ENCODE measurements around the gene SCP2. TPM values are rescaled to one million over a fixed set of nuclear protein-coding genes. Genes with fewer than 3 reads are reported as not detected.

Gene SCP2
- total RNA-seq, 1 experiment from 2014 or later: 53.8 TPM

GRCh38 chr1:53061859-53062707, 135.0 kb downstream of the SCP2 start, which contains the start of gene PODN:
PODN (plus strand) TSS chr1:53062213; CDS start chr1:53069856, 7,643 bp downstream.
- H3K36me3 Mint-ChIP-seq (ENCODE audit: insufficient read depth, unreplicated experiment): no peaks in the 10 kb centered on the region
- H3K9me3 Mint-ChIP-seq (ENCODE audit: unreplicated experiment): no peaks in the 10 kb centered on the region
- no peak for DNase-seq (ENCODE audit: unreplicated experiment)
- BruUV-seq (replicated peaks): no TSS peak
- intact Hi-C loops (cut with micrococcal nuclease): no loop called here
- no peak for TF ChIP-seq CTCF (IDR thresholded peaks at IDR 0.05; ENCODE audit: unreplicated experiment)
- H3K27me3 Mint-ChIP-seq (ENCODE audit: insufficient read depth, unreplicated experiment): peaks cover 31% of the 10 kb centered on the region
- no peaks in the 10 kb centered on the region for H3K4me1 Mint-ChIP-seq (ENCODE audit: insufficient read depth, unreplicated experiment)
- H3K27ac Mint-ChIP-seq (ENCODE audit: low read depth, unreplicated experiment): no peak within 1 kb of the TSS
- no peak within 1 kb of the TSS for H3K4me3 Mint-ChIP-seq (ENCODE audit: unreplicated experiment)
- POLR2A ChIA-PET: no interaction called here
- CTCF ChIA-PET: no interaction called here

- Mint-ChIP-seq H3K36me3 (ENCODE audit: insufficient read depth, unreplicated experiment) (no peaks in the 10 kb centered on the region), H3K27ac (ENCODE audit: low read depth, unreplicated experiment) (no peak overlapping the region), H3K4me3 (ENCODE audit: unreplicated experiment) (no peak overlapping the region), H3K9me3 (ENCODE audit: unreplicated experiment) (no peaks in the 10 kb centered on the region), H3K27me3 (ENCODE audit: insufficient read depth, unreplicated experiment) (peaks cover 31% of the 10 kb centered on the region), H3K4me1 (ENCODE audit: insufficient read depth, unreplicated experiment) (no peaks in the 10 kb centered on the region)
- DNase-seq (ENCODE audit: unreplicated experiment): no peak
- ChIA-PET CTCF (no interaction called here), POLR2A (no interaction called here)
- TF ChIP-seq CTCF (IDR thresholded peaks at IDR 0.05; ENCODE audit: unreplicated experiment): no peak
- BruUV-seq (replicated peaks): no TSS peak
- intact Hi-C loops (cut with micrococcal nuclease): no loop called here
These were observed 135.9 kb downstream of the SCP2 start for GRCh38 chr1:53062708-53063591.

- H3K4me1 Mint-ChIP-seq (ENCODE audit: insufficient read depth, unreplicated experiment): no peaks in the 10 kb centered on the region
- no peak overlapping the region for H3K4me3 Mint-ChIP-seq (ENCODE audit: unreplicated experiment)
- ChIA-PET CTCF (no interaction called here), POLR2A (no interaction called here)
- H3K27me3 Mint-ChIP-seq (ENCODE audit: insufficient read depth, unreplicated experiment): peaks cover 27% of the 10 kb centered on the region
- intact Hi-C loops (cut with micrococcal nuclease): no loop called here
- DNase-seq (ENCODE audit: unreplicated experiment): no peak
- H3K27ac Mint-ChIP-seq (ENCODE audit: low read depth, unreplicated experiment): no peak overlapping the region
- H3K36me3 Mint-ChIP-seq (ENCODE audit: insufficient read depth, unreplicated experiment): no peaks in the 10 kb centered on the region
- no peak for TF ChIP-seq CTCF (IDR thresholded peaks at IDR 0.05; ENCODE audit: unreplicated experiment)
- no TSS peak for BruUV-seq (replicated peaks)
- H3K9me3 Mint-ChIP-seq (ENCODE audit: unreplicated experiment): no peaks in the 10 kb centered on the region
These were observed 136.9 kb downstream of the SCP2 start for GRCh38 chr1:53063744-53064515.

- H3K4me1 Mint-ChIP-seq (ENCODE audit: insufficient read depth, unreplicated experiment): no peaks in the 10 kb centered on the region
- no TSS peak for BruUV-seq (replicated peaks)
- intact Hi-C loops (cut with micrococcal nuclease): no loop called here
- no peaks in the 10 kb centered on the region for H3K9me3 Mint-ChIP-seq (ENCODE audit: unreplicated experiment)
- H3K36me3 Mint-ChIP-seq (ENCODE audit: insufficient read depth, unreplicated experiment): no peaks in the 10 kb centered on the region
- H3K27me3 Mint-ChIP-seq (ENCODE audit: insufficient read depth, unreplicated experiment): peaks cover 12% of the 10 kb centered on the region
- no peak for DNase-seq (ENCODE audit: unreplicated experiment)
- no peak overlapping the region for H3K4me3 Mint-ChIP-seq (ENCODE audit: unreplicated experiment)
- POLR2A ChIA-PET: no interaction called here
- no peak for TF ChIP-seq CTCF (IDR thresholded peaks at IDR 0.05; ENCODE audit: unreplicated experiment)
- H3K27ac Mint-ChIP-seq (ENCODE audit: low read depth, unreplicated experiment): no peak overlapping the region
- CTCF ChIA-PET: no interaction called here
These were observed 138.3 kb downstream of the SCP2 start for GRCh38 chr1:53065391-53065790.

Measured in MCF 10A (cell line).